HepG2 (cell line): ENCODE data around the gene MYL12B. TPM values are rescaled to one million over a fixed set of nuclear protein-coding genes. Genes with fewer than 3 reads are reported as not detected.
A peak's percentile ranks its signal among the peaks of the same experiment; 100 is the strongest.

Source experiments
- CENPT ChIP-seq: sonication (generic); formaldehyde crosslinking; IDR thresholded peaks from 2 replicates; pipeline ENCODE4 v1.8.0; 2022; ENCODE audit warnings: low read depth, mild to moderate bottlenecking, moderate library complexity, missing genetic modification reagents
- FOXJ3 ChIP-seq: sonication (generic); formaldehyde crosslinking; IDR thresholded peaks from 2 replicates; pipeline ENCODE4 v1.4.0; 2020; ENCODE audit warnings: missing genetic modification reagents, mild to moderate bottlenecking, borderline replicate concordance
- MAFK ChIP-seq, 2 experiments: IDR thresholded peaks in 1 of 2; conservative IDR thresholded peaks in 1 of 2; 2 replicates each; pipeline ENCODE4 v1.6.1; 2011; ENCODE audit warnings: improper control_type of control experiment in 2 of 2, low read length in 2 of 2
- NCOA1 ChIP-seq: sonication (generic); formaldehyde crosslinking; IDR thresholded peaks from 2 replicates; pipeline ENCODE4 v1.9.0; 2021; ENCODE audit warnings: missing genetic modification reagents
- SKIL ChIP-seq: sonication (generic); formaldehyde crosslinking; IDR thresholded peaks from 2 replicates; pipeline ENCODE4 v1.8.0; 2022; ENCODE audit warnings: missing genetic modification reagents, mild to moderate bottlenecking, moderate library complexity, borderline replicate concordance
- SMARCE1 ChIP-seq: fragments of 450-650 bp; IDR thresholded peaks from 2 replicates; pipeline ENCODE4 v1.6.1; 2017; ENCODE audit warnings: borderline replicate concordance
- TARDBP ChIP-seq: sonication (generic); formaldehyde crosslinking; IDR thresholded peaks from 2 replicates; pipeline ENCODE4 v1.8.0; 2022; ENCODE audit warnings: mild to moderate bottlenecking, missing genetic modification reagents
- ZBTB1 ChIP-seq: sonication (generic); formaldehyde crosslinking; IDR thresholded peaks from 2 replicates; pipeline ENCODE4 v1.4.0; 2020; ENCODE audit warnings: missing genetic modification reagents, borderline replicate concordance
- ZFAT ChIP-seq: sonication (generic); formaldehyde crosslinking; conservative IDR thresholded peaks from 2 replicates; pipeline ENCODE4 v1.8.1; 2023; ENCODE audit warnings: missing genetic modification reagents, inconsistent platforms
- ZFP37 ChIP-seq: sonication (generic); formaldehyde crosslinking; IDR thresholded peaks from 2 replicates; pipeline ENCODE4 v1.4.0; 2020; ENCODE audit warnings: missing genetic modification reagents, borderline replicate concordance
- ZNF557 ChIP-seq: sonication (generic); formaldehyde crosslinking; IDR thresholded peaks from 2 replicates; pipeline ENCODE4 v1.4.0; 2020; ENCODE audit warnings: missing genetic modification reagents
- ZNF709 ChIP-seq: sonication (generic); formaldehyde crosslinking; IDR thresholded peaks from 2 replicates; pipeline ENCODE4 v1.5.0; 2020; ENCODE audit warnings: mild to moderate bottlenecking, missing genetic modification reagents
- polyA plus RNA-seq, 8 experiments: library from polyadenylated mRNA; depleted of rRNA in 3 of 8; stranded (reverse) in 7 of 8; unstranded in 1 of 8; fragments of >200 nt; fragmentation: Illumina TruSeq in 4 of 8; extraction: Trizol in 4 of 8; gene quantifications; 2 replicates each; pipeline versions ENCODE4 v1.2.1 to v1.2.3, GENCODE V29; 2011 to 2016; ENCODE audit warnings: low read depth in 4 of 8, missing spikeins in 1 of 8, mixed read lengths in 1 of 8; ENCODE audit not compliant: insufficient read depth in 1 of 8
- total RNA-seq, 5 experiments: library from RNA; depleted of rRNA; stranded (reverse); fragments of >200 nt; fragmentation: Illumina TruSeq; extraction: Trizol; gene quantifications; 2 replicates each; pipeline ENCODE4 v1.2.3, GENCODE V29; 2016; ENCODE audit warnings: low read depth in 1 of 5
- TF ChIP-seq, protein P1 (sequence below): sonication (generic); formaldehyde crosslinking; IDR thresholded peaks from 2 replicates; pipeline ENCODE4 v1.4.0; 2020; ENCODE audit warnings: missing genetic modification reagents
- TF ChIP-seq, protein P2 (sequence below): sonication (generic); formaldehyde crosslinking; IDR thresholded peaks from 2 replicates; pipeline ENCODE4 v1.5.0; 2020; ENCODE audit warnings: mild to moderate bottlenecking, missing genetic modification reagents
- TF ChIP-seq, protein P3 (sequence below): sonication (generic); formaldehyde crosslinking; IDR thresholded peaks from 2 replicates; pipeline ENCODE4 v1.4.0; 2020; ENCODE audit warnings: missing genetic modification reagents
- TF ChIP-seq, protein P4 (sequence below): sonication (generic); formaldehyde crosslinking; IDR thresholded peaks from 2 replicates; pipeline ENCODE4 v1.4.0; 2020; ENCODE audit warnings: missing genetic modification reagents

Gene MYL12B
- total and polyA plus RNA-seq, 2 of the 13 experiments (the other 11 are each of a cell fraction or from before 2014, with no cell fraction given): 265 to 340 TPM

DNA sequence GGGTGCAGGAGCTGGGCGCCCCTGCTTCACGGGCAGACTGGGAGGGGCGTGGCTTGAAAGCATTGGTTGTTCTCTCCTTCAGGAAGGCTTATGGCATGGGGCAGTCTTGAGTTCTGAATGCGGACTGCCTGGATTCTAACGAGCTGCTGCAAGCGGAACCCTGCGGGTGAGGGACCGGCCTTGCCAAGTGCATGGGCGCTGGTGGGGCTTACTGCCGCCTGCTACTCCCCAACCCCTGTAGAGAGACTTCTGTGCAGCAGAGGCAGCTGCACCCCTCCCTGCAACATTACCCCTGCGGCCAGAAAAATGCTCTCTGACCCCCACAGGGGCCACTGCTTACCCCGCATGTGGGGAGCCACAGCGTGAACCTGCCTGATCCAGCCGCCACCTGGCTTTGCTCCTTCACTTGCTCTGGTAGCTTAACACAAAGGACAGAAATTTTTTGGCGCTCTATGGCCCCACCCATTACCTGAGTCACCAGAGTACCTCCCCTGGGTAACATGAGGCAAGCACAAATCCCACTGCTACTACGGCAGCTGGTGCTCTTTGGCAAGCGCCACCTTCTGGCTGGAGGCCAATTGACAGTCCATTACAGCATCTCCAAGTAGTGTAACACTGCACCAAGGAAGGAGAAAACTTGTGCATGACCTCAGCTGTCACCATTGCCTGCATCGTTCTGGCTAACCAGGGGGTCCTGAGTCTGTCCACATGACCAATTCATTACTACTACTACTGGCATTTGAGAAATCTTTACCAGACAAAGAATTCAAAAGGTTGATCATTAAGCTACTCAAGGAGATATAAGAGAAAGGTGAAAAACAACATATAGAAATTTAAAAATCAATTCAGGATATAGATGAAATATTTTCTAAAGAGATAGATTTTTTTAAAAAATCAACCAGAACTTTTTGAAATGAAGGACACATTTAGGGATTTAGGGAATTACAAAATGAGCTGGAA lies 35.4 kb downstream of the MYL12B start (continued):
- TF ChIP-seq ZBTB1 (CRISPR knock-in tag) (no peak), ZFAT (CRISPR knock-in tag) (no peak), ZNF557 (CRISPR knock-in tag) (peak; percentile 54; the same call in 1 of the 2 replicates), FOXJ3 (CRISPR knock-in tag) (peak; percentile 71), CENPT (CRISPR knock-in tag) (no peak), ZFP37 (CRISPR knock-in tag) (no peak), NCOA1 (CRISPR knock-in tag) (no peak), TARDBP (CRISPR knock-in tag) (peak; percentile 93), SMARCE1 (no peak), MAFK (conservative IDR thresholded peaks at IDR 0.05 in 1 of 2, IDR thresholded peaks at IDR 0.05 in 1 of 2; ENCODE audit: low read length in 2 of 2) (no peak), ZNF709 (CRISPR knock-in tag) (no peak), SKIL (CRISPR knock-in tag) (0 out of 2 replicates have a peak, but pooled peaks have one; percentile 23)
- TF ChIP-seq, protein P1, sequence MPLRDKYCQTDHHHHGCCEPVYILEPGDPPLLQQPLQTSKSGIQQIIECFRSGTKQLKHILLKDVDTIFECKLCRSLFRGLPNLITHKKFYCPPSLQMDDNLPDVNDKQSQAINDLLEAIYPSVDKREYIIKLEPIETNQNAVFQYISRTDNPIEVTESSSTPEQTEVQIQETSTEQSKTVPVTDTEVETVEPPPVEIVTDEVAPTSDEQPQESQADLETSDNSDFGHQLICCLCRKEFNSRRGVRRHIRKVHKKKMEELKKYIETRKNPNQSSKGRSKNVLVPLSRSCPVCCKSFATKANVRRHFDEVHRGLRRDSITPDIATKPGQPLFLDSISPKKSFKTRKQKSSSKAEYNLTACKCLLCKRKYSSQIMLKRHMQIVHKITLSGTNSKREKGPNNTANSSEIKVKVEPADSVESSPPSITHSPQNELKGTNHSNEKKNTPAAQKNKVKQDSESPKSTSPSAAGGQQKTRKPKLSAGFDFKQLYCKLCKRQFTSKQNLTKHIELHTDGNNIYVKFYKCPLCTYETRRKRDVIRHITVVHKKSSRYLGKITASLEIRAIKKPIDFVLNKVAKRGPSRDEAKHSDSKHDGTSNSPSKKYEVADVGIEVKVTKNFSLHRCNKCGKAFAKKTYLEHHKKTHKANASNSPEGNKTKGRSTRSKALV: no peak
- TF ChIP-seq, protein P2, sequence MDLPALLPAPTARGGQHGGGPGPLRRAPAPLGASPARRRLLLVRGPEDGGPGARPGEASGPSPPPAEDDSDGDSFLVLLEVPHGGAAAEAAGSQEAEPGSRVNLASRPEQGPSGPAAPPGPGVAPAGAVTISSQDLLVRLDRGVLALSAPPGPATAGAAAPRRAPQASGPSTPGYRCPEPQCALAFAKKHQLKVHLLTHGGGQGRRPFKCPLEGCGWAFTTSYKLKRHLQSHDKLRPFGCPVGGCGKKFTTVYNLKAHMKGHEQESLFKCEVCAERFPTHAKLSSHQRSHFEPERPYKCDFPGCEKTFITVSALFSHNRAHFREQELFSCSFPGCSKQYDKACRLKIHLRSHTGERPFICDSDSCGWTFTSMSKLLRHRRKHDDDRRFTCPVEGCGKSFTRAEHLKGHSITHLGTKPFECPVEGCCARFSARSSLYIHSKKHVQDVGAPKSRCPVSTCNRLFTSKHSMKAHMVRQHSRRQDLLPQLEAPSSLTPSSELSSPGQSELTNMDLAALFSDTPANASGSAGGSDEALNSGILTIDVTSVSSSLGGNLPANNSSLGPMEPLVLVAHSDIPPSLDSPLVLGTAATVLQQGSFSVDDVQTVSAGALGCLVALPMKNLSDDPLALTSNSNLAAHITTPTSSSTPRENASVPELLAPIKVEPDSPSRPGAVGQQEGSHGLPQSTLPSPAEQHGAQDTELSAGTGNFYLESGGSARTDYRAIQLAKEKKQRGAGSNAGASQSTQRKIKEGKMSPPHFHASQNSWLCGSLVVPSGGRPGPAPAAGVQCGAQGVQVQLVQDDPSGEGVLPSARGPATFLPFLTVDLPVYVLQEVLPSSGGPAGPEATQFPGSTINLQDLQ (CRISPR knock-in tag): peak; percentile 60; the same call in 1 of the 2 replicates
- TF ChIP-seq, protein P3, sequence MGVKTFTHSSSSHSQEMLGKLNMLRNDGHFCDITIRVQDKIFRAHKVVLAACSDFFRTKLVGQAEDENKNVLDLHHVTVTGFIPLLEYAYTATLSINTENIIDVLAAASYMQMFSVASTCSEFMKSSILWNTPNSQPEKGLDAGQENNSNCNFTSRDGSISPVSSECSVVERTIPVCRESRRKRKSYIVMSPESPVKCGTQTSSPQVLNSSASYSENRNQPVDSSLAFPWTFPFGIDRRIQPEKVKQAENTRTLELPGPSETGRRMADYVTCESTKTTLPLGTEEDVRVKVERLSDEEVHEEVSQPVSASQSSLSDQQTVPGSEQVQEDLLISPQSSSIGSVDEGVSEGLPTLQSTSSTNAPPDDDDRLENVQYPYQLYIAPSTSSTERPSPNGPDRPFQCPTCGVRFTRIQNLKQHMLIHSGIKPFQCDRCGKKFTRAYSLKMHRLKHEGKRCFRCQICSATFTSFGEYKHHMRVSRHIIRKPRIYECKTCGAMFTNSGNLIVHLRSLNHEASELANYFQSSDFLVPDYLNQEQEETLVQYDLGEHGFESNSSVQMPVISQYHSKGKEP: no peak
- TF ChIP-seq, protein P4, sequence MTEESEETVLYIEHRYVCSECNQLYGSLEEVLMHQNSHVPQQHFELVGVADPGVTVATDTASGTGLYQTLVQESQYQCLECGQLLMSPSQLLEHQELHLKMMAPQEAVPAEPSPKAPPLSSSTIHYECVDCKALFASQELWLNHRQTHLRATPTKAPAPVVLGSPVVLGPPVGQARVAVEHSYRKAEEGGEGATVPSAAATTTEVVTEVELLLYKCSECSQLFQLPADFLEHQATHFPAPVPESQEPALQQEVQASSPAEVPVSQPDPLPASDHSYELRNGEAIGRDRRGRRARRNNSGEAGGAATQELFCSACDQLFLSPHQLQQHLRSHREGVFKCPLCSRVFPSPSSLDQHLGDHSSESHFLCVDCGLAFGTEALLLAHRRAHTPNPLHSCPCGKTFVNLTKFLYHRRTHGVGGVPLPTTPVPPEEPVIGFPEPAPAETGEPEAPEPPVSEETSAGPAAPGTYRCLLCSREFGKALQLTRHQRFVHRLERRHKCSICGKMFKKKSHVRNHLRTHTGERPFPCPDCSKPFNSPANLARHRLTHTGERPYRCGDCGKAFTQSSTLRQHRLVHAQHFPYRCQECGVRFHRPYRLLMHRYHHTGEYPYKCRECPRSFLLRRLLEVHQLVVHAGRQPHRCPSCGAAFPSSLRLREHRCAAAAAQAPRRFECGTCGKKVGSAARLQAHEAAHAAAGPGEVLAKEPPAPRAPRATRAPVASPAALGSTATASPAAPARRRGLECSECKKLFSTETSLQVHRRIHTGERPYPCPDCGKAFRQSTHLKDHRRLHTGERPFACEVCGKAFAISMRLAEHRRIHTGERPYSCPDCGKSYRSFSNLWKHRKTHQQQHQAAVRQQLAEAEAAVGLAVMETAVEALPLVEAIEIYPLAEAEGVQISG: peak; percentile 99
